ENCODE data around the gene NARS2.

Gene NARS2

DNA sequence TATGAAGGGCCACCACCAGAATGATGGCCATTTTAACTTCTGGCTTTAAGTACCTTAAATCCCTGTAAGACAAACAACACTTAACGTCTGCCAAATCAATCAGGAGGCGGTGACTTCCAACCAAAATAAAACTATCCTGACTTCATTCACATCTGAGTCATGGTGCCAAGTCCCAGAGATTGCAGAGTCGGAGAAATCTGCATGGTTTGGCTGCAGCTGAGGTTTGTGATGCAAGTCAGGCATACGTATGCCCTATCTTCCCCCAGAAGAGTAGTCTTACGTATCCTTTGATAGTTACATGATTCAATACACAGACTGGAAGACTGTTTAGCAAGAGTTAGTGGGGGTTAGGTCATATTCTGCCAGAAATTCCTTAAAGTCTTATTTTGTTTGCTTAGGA lies 155.3 kb downstream of the NARS2 start:
- peaks cover 27% of the 10 kb centered on the region; the same call in 1 of the 2 replicates for H3F3A ChIP-seq (ENCODE audit: insufficient read depth, low read length)
- no peak for DNase-seq
- H4K20me1 ChIP-seq (ENCODE audit: insufficient read depth, low read length) = no peaks in the 10 kb centered on the region
- no peak overlapping the region for H3K27ac ChIP-seq (ENCODE audit: low read length)
- H3K36me3 ChIP-seq (replicated peaks; ENCODE audit: insufficient read depth, low read length) = no peaks in the 10 kb centered on the region
- H2AFZ ChIP-seq (ENCODE audit: low read length) = no peak overlapping the region
- H3K27me3 ChIP-seq (replicated peaks; ENCODE audit: insufficient read depth, low read length) = 0 out of 2 replicates have a peak, but pooled peaks cover 6% of the 10 kb centered on the region
- peaks cover 5% of the 10 kb centered on the region; the same call in 1 of the 2 replicates for H3K79me2 ChIP-seq (ENCODE audit: low read length)
- no peak overlapping the region for H3K4me3 ChIP-seq (ENCODE audit: low read length)
- no peaks in the 10 kb centered on the region for H3K9me3 ChIP-seq (replicated peaks; ENCODE audit: insufficient read depth, low read length)
- TF ChIP-seq, protein P1, sequence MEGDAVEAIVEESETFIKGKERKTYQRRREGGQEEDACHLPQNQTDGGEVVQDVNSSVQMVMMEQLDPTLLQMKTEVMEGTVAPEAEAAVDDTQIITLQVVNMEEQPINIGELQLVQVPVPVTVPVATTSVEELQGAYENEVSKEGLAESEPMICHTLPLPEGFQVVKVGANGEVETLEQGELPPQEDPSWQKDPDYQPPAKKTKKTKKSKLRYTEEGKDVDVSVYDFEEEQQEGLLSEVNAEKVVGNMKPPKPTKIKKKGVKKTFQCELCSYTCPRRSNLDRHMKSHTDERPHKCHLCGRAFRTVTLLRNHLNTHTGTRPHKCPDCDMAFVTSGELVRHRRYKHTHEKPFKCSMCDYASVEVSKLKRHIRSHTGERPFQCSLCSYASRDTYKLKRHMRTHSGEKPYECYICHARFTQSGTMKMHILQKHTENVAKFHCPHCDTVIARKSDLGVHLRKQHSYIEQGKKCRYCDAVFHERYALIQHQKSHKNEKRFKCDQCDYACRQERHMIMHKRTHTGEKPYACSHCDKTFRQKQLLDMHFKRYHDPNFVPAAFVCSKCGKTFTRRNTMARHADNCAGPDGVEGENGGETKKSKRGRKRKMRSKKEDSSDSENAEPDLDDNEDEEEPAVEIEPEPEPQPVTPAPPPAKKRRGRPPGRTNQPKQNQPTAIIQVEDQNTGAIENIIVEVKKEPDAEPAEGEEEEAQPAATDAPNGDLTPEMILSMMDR (IDR thresholded peaks at IDR 0.05; ENCODE audit: low read length) = no peak
- TF ChIP-seq EZH2phosphoT487 (IDR thresholded peaks at IDR 0.05; ENCODE audit: low read length) = no peak
- TF ChIP-seq EZH2 (optimal IDR thresholded peaks at IDR 0.05; ENCODE audit: low read depth, low read length) = no peak
- H3K9me2 ChIP-seq (replicated peaks; ENCODE audit: insufficient read depth, low read length) = no peaks in the 10 kb centered on the region
- no peak overlapping the region for H3K4me2 ChIP-seq (ENCODE audit: low read depth, low read length)
- H3K4me1 ChIP-seq (ENCODE audit: low read length) = peaks cover 13% of the 10 kb centered on the region
- no peak overlapping the region for H3K9ac ChIP-seq (ENCODE audit: low read length)

GRCh38 chr11:78418584-78419211 lies 156.0 kb downstream of the NARS2 start:
- Histone ChIP-seq H4K20me1 (ENCODE audit: insufficient read depth, low read length) (no peaks in the 10 kb centered on the region), H3K9me2 (replicated peaks; ENCODE audit: insufficient read depth, low read length) (no peaks in the 10 kb centered on the region), H3K27me3 (replicated peaks; ENCODE audit: insufficient read depth, low read length) (0 out of 2 replicates have a peak, but pooled peaks cover 6% of the 10 kb centered on the region), H2AFZ (ENCODE audit: low read length) (no peak overlapping the region), H3K9me3 (replicated peaks; ENCODE audit: insufficient read depth, low read length) (no peaks in the 10 kb centered on the region), H3K4me2 (ENCODE audit: low read depth, low read length) (peak overlapping the region; percentile 81), H3K4me1 (ENCODE audit: low read length) (peaks cover 8% of the 10 kb centered on the region; the same call in 1 of the 2 replicates), H3K79me2 (ENCODE audit: low read length) (peaks cover 5% of the 10 kb centered on the region; the same call in 1 of the 2 replicates), H3F3A (ENCODE audit: insufficient read depth, low read length) (peaks cover 26% of the 10 kb centered on the region; the same call in 1 of the 2 replicates), H3K4me3 (ENCODE audit: low read length) (peak overlapping the region; percentile 62; the same call in 1 of the 2 replicates), H3K9ac (ENCODE audit: low read length) (no peak overlapping the region), H3K36me3 (replicated peaks; ENCODE audit: insufficient read depth, low read length) (no peaks in the 10 kb centered on the region), H3K27ac (ENCODE audit: low read length) (no peak overlapping the region; the same call in 1 of the 2 replicates)
- no peak for DNase-seq
- TF ChIP-seq EZH2 (optimal IDR thresholded peaks at IDR 0.05; ENCODE audit: low read depth, low read length) = no peak
- TF ChIP-seq, protein P1 (IDR thresholded peaks at IDR 0.05; ENCODE audit: low read length) = no peak
- no peak for TF ChIP-seq EZH2phosphoT487 (IDR thresholded peaks at IDR 0.05; ENCODE audit: low read length)

DNA sequence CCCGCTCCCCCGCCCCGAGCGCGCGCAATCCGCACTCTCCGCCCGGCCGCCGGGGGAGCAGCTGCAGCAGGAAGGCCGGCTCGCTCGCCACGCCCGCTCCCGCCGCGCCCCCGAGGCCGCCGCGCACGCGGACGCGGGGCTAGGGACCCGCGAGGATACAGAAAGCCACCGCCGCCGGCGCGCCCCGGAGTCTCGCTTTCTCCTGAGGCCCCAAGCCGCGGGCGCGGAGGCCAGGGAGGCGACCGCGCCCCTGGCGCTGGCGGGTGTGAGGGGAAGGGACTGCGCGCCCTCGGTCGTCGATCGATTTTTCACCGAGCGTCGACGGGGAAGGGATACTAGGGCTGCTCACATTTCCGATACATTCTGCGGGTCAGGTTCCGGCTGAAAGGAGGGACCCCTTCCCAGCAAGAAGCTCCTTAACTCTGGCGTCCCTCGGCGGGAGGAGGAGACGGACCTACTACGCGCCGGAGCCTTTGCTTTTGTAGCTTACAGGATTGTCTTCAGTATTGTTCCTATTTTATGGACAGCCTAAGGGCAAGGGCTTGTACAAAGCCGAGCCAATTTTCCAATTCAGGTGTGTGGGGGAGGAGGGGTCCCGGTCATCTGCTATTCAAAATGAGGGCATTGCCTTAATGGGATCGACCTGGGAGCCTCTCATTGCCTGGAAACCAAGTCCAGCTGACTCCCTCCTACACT lies 156.6 kb downstream of the NARS2 start:
- Histone ChIP-seq H3K79me2 (ENCODE audit: low read length) (peaks cover 5% of the 10 kb centered on the region; the same call in 1 of the 2 replicates), H3K9me3 (replicated peaks; ENCODE audit: insufficient read depth, low read length) (no peaks in the 10 kb centered on the region), H3K4me1 (ENCODE audit: low read length) (peaks cover 8% of the 10 kb centered on the region; the same call in 1 of the 2 replicates), H3K9ac (ENCODE audit: low read length) (peak overlapping the region; percentile 63; the same call in 1 of the 2 replicates), H3F3A (ENCODE audit: insufficient read depth, low read length) (peaks cover 26% of the 10 kb centered on the region; the same call in 1 of the 2 replicates), H3K9me2 (replicated peaks; ENCODE audit: insufficient read depth, low read length) (no peaks in the 10 kb centered on the region), H3K27me3 (replicated peaks; ENCODE audit: insufficient read depth, low read length) (0 out of 2 replicates have a peak, but pooled peaks cover 6% of the 10 kb centered on the region), H3K27ac (ENCODE audit: low read length) (peak overlapping the region; percentile 13; the same call in 1 of the 2 replicates), H3K4me3 (ENCODE audit: low read length) (peak overlapping the region; percentile 62), H3K36me3 (replicated peaks; ENCODE audit: insufficient read depth, low read length) (no peaks in the 10 kb centered on the region), H2AFZ (ENCODE audit: low read length) (peak overlapping the region; percentile 57; the same call in 1 of the 2 replicates), H3K4me2 (ENCODE audit: low read depth, low read length) (peak overlapping the region; percentile 81), H4K20me1 (ENCODE audit: insufficient read depth, low read length) (no peaks in the 10 kb centered on the region)
- peak; percentile 84 for DNase-seq
- TF ChIP-seq, protein P1 (IDR thresholded peaks at IDR 0.05; ENCODE audit: low read length) = no peak
- TF ChIP-seq EZH2phosphoT487 (IDR thresholded peaks at IDR 0.05; ENCODE audit: low read length) (no peak), EZH2 (optimal IDR thresholded peaks at IDR 0.05; ENCODE audit: low read depth, low read length) (no peak)
